GM18520 (cell line): ENCODE measurements around the gene CNTN4.

Source experiments
- ATAC-seq: cut with Tn5 transposase; IDR thresholded peaks from one replicate; pipeline ENCODE4 v1.9.1; 2021; ENCODE audit not compliant: unreplicated experiment

The CNTN4 gene

DNA sequence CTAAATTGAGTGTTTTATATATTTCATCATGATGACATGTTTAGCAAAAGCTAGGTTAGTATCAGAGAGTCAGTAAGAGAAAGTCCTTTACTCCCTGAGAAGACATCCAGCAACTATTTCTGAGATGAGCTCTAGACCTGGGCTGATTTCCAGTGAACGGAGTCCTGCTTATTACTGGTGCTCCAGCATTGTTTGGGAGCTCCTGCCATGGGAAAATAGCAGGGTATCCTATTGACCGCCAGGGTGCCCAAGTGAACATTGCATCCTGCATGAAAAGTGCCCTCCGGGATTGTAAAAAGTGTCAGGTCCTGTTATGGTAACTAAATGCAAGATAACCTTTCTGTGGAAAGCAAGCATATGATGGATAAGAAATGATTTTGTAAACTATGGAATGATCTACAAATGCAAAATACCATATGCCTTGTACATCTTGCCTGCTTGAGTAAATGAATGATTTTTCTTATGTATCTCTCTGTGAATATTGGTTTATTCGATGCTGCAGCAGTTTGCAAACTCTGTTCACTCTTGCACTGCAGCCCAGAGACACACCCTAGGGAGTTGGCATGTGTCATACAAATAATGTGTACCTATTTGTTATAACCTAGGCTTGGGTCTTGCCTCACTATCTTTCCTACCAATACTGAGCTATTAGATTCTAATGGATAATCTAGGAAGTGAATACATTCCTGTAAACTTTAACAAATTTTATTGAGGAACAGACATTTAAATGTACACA lies 914.8 kb downstream of the CNTN4 start:
- no peak for ATAC-seq

DNA sequence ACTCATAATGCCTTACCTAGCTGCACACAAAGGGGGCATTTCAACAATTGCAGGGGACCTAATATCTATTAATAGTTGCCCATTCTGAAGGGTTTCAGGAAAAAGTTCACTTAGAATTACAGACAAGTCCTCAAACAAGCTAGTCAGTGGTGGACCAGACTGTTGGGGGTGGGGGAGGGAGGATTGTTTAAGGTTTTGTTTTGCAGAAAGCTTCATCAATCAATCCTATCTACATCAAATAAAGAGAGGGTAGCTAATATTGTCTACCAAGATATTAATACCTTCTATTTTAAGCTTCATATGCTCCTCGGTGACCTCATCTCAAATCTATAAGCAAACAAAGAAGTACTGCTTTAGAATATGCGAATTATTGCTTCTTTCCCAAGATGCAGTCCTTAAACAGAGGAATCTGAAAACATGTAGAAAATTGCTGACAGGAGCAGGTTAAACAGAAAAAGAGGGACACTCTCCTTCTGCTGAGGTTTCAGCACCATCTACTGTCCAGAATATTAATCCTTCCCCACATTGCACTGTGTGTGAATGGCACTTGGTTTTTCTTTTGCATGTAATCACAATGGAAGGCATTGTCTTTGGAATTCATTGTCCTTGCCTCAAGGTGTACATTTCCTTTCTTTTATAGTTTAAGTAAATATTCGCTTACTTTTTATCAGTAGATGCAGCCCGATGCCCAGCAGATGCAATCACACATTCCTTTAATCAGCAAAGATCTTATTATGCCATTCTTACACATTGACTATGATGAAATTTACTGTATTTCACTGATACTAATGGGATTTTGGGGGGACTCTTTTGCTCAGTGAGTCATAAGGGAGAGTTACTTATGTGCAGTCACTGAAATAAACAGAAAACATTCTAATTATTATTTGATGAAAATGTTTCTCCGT lies 916.8 kb downstream of the CNTN4 start:
- no peak for ATAC-seq

DNA sequence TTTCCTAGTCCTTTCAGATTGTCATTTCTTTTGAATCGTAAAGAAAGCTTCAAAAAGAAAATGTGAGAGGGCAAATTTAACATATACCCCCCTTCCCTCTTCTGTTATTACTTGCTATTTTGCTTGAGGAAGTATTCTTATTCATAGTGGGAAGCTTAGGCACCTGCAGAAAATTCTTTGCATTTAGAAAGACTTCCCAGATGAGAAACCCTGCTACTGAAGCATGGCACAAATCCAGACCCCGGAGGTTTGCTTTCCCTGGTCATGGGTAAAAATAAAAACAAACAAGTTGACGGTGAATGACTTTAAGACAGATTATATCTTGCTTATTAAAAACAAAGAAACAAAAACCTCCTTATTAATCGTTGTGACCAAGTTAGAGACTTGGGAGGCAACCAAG lies 917.6 kb downstream of the CNTN4 start:
- no peak for ATAC-seq

DNA sequence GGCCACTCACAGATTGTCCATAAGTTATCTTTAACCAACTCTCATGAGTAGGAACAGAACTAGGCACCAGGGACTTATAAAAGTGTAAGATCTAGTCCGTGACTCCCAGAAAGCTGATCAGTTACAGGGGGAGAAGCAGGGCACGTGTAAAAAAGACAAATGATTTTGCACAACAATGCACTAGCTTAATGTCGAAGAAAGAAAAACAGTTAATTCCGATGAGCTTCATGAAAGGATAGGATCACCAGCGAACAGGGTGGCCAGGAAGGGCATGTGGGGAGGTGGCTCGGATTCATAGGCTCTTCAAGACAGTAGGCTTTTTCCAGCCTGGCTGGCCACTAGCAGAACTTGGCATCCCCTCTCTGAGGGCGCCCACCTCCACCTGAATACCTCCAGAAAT lies 921.5 kb downstream of the CNTN4 start:
- ATAC-seq, result no peak

DNA sequence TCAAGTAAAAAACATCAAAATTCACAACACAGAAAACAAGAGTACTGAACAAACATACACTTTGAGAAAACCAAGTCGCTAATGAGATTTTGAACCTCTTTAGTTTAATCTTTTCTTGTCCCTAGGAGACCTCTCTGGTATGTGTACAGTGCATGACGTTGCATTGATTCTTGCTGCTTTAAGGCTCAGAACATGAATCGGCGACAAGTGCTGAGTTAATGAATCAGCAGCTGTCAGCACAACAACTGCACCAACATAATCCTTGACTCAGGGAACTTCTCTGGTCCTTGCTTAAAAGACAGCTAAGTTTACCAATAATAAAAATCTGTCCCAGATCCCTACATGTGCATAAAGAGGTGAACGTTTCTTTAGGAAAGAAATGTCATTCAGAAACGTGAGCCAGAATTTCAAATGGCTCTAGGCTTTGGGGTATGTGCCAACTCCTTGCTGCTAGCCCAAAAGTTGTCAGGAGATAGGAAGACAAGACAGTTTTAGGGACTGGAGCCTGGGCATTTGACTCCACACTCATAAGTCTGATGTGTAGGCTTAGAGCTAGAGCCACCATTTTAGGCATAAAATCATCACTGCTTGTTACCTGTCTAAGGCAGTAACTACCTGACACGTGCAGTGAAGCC lies 924.6 kb downstream of the CNTN4 start:
- no peak for ATAC-seq

DNA sequence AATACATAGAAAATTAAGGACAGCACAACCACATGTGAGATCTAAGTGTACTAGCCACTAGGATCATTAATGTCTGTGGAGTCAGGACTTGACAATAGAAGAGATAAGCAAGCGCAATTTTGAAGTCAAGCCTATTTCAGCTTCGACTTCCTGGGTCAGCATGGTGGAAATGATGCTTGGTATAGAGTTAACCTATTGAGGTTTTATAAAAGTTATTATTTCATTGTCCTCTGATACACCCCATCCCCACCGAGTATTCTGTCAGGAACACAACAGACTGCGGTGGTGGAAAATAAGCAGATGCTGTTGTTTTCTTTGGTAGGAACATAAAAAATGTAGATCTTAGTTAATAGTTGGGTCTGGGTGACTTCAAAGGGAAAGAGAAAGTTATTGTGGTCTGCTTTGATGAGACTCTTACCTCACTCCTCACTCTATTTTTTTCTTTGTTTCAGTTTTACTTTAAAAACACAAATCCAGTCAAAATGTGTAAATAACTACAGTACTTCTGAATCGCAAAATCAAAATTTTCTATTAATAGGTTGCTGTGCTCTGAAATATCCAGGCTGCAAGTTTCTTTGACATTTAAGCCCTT lies 929.4 kb downstream of the CNTN4 start:
- ATAC-seq, result peak; percentile 89

DNA sequence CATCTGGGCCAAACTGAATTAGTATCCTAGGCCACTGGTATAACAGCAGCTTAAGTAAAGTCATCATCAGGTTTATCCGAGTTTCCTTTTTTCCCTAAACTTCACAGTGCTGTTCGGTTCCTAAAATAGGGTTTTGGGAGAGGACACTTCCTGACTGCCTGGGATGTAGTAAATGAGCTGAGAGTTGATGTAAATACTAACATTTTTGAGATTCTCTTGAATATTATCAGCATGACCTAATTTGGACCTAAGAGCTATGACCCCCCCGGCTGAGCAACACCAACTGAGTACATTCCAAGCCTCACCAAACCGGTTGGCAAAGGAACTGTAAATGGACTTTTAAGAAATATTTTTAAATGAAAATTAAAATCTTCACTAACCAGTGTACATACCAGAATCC lies 932.7 kb downstream of the CNTN4 start:
- no peak for ATAC-seq

DNA sequence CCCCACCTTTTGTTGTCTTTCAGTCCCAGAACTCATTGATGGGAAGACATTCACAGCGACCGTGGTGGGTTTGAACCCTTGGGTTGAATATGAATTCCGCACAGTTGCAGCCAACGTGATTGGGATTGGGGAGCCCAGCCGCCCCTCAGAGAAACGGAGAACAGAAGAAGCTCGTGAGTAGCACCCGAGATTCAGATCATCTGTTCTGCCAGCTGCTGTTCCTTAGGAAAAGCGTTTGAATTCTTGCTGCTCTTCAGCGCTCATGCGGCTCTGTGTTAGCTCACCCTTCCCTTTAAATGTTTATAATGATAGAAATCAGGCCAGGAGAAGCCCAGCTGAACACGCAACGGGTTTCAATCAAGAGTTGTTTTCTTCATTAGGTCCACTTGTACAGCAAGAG lies 938.5 kb downstream of the CNTN4 start:
- no peak for ATAC-seq

DNA sequence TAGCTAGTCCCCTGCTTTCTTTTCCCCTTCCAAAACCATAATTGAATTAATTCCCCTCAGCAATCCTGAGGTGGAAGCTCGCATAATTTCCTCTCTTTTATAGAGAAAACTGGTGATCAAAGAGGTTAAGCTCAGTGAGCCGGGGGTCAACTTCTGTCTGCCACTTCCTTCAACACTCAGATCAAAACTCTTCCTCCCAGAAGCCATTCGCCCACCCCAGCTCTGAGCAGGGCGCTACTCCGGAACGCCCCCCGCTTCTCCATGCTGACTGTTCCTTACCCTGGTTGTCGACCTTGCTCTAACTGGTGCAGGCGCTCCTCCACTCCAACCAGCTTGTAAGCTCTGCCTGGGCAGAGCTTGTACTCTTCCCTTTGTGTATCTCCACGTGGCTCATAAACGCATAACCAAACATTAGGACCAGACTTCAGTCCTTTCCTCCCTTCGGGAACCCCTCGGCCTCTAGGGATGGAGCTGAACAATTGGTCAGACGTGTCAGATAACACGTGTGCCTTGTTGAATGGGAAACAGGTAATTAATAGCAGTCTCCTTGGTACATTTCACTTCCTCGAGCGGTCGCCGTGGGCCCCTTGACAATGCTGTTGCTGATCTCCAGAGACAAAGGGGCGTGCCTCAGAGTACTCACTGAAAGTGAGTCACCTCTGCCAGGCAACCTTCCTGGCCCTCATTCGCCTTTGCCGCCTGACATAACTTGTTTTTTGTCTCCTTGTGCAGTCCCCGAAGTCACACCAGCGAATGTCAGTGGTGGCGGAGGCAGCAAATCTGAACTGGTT lies 939.7 kb downstream of the CNTN4 start:
- no peak for ATAC-seq

DNA sequence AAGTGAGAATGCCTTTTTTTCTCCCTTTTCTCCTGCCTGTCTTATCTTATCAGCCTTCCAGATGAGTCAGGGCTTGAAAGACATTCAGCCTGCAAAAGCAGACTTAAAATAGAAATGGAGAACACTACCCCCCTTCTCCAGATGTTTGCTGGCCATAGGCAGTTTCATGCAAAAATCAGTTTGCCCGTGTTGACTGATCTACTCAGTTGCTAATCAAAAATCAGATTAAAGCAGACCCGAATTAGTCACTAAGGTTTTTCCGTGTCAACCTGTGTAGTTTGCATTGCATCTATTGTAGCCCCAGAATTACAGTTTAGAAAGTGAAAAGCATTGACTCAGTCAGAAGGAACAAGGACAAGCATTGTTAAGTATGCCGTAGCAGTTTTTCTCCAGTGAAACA lies 955.3 kb downstream of the CNTN4 start:
- ATAC-seq, result no peak

DNA sequence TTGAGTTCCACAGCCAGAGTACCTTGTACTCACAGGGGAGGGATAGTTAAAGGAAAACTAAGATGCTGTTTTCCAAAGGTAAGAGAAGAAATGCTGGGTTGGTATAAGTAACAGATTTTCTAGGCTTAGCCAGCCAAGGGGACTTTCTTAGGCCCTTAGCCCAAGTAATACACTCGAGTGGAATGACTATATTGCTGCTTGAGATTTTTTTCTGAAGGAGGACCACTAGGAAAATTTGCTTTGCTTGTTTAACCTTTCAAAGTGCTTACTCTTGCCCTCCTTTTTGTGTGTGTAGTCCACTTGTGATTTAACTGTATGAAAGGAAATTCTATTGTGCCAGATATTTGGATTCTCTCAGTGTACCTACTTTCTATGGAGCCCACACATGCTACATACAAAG lies 961.0 kb downstream of the CNTN4 start:
- no peak for ATAC-seq

DNA sequence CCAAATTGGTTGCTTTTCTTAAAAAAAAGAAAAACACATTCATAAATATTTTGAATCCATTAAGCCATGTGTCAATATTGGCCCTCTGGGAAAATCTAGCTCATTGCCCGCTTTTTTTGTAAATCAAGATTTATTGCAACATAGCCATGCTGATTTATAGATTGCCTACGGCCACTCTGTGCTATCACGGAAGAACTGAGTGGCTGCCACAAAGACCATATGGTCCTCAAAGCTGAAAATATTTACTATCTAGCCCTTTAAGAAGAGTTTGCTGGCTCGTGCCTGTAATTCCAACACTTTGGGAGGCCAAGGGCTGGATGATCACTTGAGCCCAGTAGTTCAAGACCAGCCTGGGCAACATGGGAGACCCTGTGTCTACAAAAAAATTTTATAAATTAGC lies 965.6 kb downstream of the CNTN4 start:
- ATAC-seq, result no peak

DNA sequence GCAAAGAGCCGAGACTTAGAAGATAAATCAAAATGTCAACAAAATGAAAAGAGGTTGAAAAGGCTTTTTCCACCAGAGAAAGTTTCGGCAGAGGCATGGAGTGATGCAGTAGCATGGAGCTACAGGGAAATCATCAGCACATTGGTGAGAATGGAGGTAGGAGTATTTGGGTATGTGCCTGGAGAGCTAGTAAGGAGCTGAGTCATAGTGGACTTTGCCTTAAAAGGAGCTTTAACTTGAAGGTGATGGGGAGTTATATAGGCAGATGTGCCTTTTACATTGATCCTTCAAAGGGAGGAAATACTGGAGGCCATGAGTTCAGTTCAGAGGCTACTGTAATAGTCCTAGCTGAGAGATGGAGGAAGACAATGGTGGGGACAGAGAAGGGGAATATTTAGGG lies 967.2 kb downstream of the CNTN4 start:
- ATAC-seq, result no peak

DNA sequence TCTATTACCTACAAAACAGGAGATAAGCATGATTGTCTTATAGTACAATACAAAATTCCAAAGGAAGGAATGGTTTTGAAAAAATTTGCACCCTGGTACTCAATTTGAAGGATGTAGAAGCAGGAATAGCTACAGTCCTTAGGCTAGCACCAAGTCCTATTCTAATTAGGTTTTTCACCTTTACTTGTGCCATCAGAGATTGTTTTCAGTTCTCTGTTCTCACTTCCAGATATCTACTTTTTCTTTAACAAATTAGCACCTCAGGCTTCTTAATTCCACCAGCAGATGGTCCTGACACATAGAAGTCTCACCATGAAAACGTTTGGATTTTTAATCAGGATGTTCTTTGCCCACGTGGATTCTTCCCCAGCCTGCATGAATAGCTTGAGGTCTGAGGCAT lies 967.7 kb downstream of the CNTN4 start:
- ATAC-seq, result peak; percentile 74

DNA sequence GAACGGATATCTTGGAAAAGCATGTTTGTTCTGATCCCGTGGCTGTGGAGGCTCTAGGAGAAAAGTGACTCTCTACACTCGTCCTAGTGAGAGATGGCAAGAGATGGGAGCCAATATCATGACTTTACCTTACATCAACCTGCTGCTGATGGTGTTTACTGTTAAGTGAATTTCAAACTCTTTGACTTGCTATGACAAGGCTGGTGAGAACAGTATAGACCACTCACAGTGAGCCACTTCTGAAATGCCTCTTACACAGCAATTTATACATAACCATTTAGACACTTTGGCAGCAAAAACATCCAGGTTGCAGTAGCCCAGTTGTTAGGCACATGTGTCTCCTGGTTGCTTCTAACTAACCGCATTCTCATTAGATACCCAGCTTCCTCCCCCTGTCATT lies 968.2 kb downstream of the CNTN4 start:
- ATAC-seq, result no peak

DNA sequence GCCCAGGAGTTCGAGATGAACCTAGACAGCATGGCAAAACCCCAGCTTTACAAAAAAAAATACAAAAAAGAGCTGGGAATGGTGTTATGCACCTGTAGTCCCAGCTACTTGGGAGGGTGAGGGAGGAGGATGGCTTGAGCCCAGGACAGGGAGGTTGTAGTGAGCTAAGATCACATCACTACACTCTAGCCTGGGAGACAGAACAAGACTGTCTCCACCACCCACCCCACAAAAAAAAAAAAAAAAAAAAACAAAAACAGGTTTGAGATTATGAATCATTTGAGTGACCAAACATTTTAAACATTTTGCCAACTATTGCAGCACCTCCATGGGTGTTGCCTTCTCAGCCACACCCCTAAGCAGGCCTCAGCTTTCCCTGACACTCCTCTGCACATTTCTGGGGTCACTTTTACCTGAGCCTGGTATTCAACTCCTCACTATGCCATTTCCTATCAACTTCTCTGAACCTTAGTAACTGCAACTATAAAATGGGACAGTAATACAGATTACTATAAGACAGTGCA lies 969.8 kb downstream of the CNTN4 start:
- ATAC-seq, result no peak

DNA sequence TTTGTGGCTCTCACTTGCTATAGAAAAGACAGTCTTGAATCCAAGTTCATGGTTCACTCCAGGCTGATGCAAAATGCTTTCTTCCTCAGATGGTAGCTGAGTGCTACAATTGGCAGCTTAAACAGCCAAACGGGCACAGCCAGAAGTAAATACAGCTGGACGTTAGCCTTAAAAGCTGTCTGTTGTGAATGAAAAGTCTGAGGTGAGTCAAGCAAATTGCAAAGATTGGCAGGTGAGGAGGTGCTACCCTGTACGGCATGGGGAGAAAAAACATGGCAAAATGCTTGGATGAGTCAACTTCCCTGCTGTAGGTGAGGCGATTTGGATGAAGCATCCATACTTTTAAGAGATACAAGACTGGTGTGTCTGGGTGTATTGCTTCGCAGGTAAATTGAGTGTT lies 971.1 kb downstream of the CNTN4 start:
- ATAC-seq, result no peak

DNA sequence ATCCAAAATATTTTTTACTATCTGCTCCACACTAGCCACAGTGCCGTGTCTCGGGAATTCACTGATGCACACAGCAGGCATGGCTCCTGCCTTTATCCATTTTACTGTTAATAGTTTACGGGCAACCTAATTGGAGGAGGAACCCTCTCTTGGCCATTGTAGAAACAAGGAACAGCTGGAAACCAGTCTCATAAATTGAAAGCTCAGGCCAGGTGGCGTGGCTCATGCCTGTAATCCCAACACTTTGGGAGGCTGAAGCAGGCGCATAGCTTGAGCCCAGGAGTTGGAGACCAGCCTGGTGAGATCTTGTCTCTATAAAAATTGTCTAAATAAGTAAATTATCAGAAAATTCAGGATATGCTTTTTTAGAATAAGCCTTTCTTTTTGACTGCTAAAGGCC lies 972.5 kb downstream of the CNTN4 start:
- no peak for ATAC-seq

DNA sequence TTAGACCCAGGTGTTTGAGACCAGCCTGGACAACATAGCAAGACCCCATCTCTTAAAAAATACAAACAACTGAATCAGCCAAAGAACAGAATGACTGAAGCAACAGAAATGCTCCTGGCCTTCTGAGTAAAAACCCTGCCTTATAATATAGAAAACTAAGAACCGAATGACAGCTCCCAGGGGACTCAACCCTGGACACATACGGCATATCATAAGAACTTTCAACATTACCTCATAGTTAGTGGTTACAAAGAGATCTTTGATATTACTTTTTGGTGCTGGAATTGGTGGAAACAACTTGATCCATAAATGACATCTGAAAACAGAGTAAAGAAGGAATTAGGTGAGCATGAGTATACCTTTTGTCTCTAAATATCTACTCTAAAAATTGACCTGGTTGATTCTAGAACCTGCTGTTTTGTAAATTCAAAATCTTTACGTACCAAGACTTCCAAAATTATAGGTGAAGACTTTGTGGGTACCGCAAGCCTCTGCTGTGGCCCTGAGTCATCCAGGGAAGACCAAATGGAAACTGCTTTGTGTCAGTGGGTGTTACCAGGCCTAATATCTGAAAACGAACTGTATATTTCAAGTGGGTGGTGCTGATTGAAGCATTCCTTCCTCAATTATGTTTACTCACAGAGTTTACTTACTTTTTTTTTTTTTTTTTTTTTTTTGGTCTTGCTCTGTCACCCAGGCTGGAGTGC lies 976.0 kb downstream of the CNTN4 start:
- ATAC-seq, result peak; percentile 77

DNA sequence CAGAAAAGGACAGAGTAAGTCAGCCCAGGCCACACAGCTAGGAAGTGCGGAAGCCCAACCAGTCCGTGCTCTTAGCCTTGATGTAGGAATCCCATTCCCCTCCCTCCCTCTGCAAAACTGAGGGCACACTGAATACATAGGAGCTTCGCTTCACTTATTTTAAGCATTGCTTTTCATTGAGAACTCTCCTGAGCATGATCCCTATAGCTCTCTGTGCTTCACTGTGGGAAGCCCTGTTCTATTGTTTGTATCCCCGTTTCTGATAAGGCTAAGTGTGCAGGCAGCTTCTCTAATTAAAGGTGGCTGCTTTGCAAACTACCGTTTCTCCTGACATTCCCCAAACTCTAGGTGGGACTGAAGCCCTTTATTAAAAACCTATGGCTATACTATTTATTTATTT lies 981.6 kb downstream of the CNTN4 start:
- ATAC-seq, result no peak
